Hindlimb muscle (tissue), 1 donor: Measurements from ENCODE around the gene CYLC1. TPM values are rescaled to one million over a fixed set of nuclear protein-coding genes. Genes with fewer than 3 reads are reported as not detected.

Source experiments
- DNase-seq: peaks from one replicate; pipeline ENCODE4 v3.0.0-alpha.2; 2013
- polyA plus RNA-seq: library from polyadenylated mRNA; unstranded; fragments of 120-200 nt; gene quantifications from one replicate; pipeline ENCODE4 v1.2.1, GENCODE V29; 2013; ENCODE audit not compliant: insufficient read length

Gene CYLC1
- not detected for polyA plus RNA-seq

- no peak for DNase-seq
Measured at GRCh38 chrX:83860846-83861245, at the start of gene CYLC1. TSS of gene CYLC1 (plus strand) at chrX:83861146. CDS start at chrX:83861183, 37 bp downstream.

GRCh38 chrX:83819304-83819703 lies 41.6 kb upstream of the CYLC1 start:
- DNase-seq = no peak

- DNase-seq = no peak
Measured at GRCh38 chrX:83829874-83830273, 31.1 kb upstream of the CYLC1 start.

GRCh38 chrX:83845397-83845796 lies 15.5 kb upstream of the CYLC1 start:
- no peak for DNase-seq

- no peak for DNase-seq
Measured at GRCh38 chrX:83847339-83847738, 13.6 kb upstream of the CYLC1 start.

- no peak for DNase-seq
Measured at GRCh38 chrX:83888585-83888984, 27.6 kb downstream of the CYLC1 start.

GRCh38 chrX:83892433-83892832 lies 31.5 kb downstream of the CYLC1 start:
- DNase-seq = no peak

GRCh38 chrX:83906921-83907320 lies 46.0 kb downstream of the CYLC1 start:
- DNase-seq = no peak

- no peak for DNase-seq
Measured at GRCh38 chrX:83916525-83916924, 55.6 kb downstream of the CYLC1 start.

GRCh38 chrX:83934220-83934619 lies 73.3 kb downstream of the CYLC1 start:
- no peak for DNase-seq
